H1 (cell line): Measurements from ENCODE around the gene SH3PXD2A.

Source experiments
- BACH1 ChIP-seq: IDR thresholded peaks from 2 replicates; pipeline ENCODE4 v1.6.1; 2012; ENCODE audit warnings: low read length, improper control_type of control experiment
- CTCF ChIP-seq, 3 experiments: IDR thresholded peaks; 1 replicate in 2 of 3; 2 replicates in 1 of 3; pipeline versions ENCODE4 v1.5.1 to v1.6.1; 2011; ENCODE audit warnings: low read length in 3 of 3, mild to moderate bottlenecking in 3 of 3, inconsistent platforms in 2 of 3, low read depth in 1 of 3, moderate library complexity in 1 of 3; ENCODE audit not compliant: insufficient read depth in 1 of 3; ENCODE audit errors: control extremely low read depth in 1 of 3
- EZH2 ChIP-seq: fragments of 200-600 bp; sonication (generic); IDR thresholded peaks from 2 replicates; pipeline ENCODE4 v1.7.1; 2012; ENCODE audit warnings: low read depth, mild to moderate bottlenecking, moderate library complexity, low read length, inconsistent platforms; ENCODE audit not compliant: severe bottlenecking
- GTF2F1 ChIP-seq: IDR thresholded peaks from 2 replicates; pipeline ENCODE4 v1.6.1; 2012; ENCODE audit warnings: low read depth, low read length, improper control_type of control experiment, borderline replicate concordance
- JUND ChIP-seq: IDR thresholded peaks from 2 replicates; pipeline ENCODE4 v1.6.1; 2011; ENCODE audit warnings: mild to moderate bottlenecking, improper control_type of control experiment, low read length
- POLR2A ChIP-seq, 2 experiments: IDR thresholded peaks; 1 replicate in 1 of 2; 2 replicates in 1 of 2; pipeline ENCODE4 v1.6.1; 2011; ENCODE audit warnings: low read depth in 2 of 2, low read length in 2 of 2, mild to moderate bottlenecking in 2 of 2; ENCODE audit errors: control extremely low read depth in 1 of 2
- POLR2AphosphoS5 ChIP-seq: IDR thresholded peaks from 2 replicates; pipeline ENCODE4 v1.6.1; 2011; ENCODE audit warnings: low read depth, low read length
- RFX5 ChIP-seq: IDR thresholded peaks from 2 replicates; pipeline ENCODE4 v1.6.1; 2011; ENCODE audit warnings: low read depth, low read length, improper control_type of control experiment, borderline replicate concordance
- TAF7 ChIP-seq: optimal IDR thresholded peaks from 2 replicates; pipeline ENCODE3; 2011; ENCODE audit warnings: low read depth, mild to moderate bottlenecking, inconsistent platforms, low read length, moderate library complexity, borderline replicate concordance
- TBP ChIP-seq: IDR thresholded peaks from 2 replicates; pipeline ENCODE4 v1.6.1; 2011; ENCODE audit warnings: low read depth, low read length, improper control_type of control experiment

GRCh38 chr10:103842605-103843004 is 12.8 kb downstream of the SH3PXD2A start:
- TF ChIP-seq JUND, result no peak
- no peak for TF ChIP-seq EZH2
- TF ChIP-seq BACH1, result no peak
- no peak for TF ChIP-seq CTCF (IDR thresholded peaks at IDR 0.05; ENCODE audit: control extremely low read depth in 1 of 3, insufficient read depth in 1 of 3, low read depth in 1 of 3, low read length in 3 of 3)
- no peak for TF ChIP-seq POLR2AphosphoS5
- no peak for TF ChIP-seq RFX5
- no peak for TF ChIP-seq TAF7
- no peak for TF ChIP-seq GTF2F1
- TF ChIP-seq TBP, result no peak
- TF ChIP-seq POLR2A (IDR thresholded peaks at IDR 0.05; ENCODE audit: control extremely low read depth in 1 of 2, low read depth in 2 of 2, low read length in 2 of 2), result no peak
